Measurements from ENCODE around the gene MEIS1. TPM values are rescaled to one million over a fixed set of nuclear protein-coding genes. Genes with fewer than 3 reads are reported as not detected.

Gene MEIS1
- total and polyA plus RNA-seq, 3 donors from 2014 or later: 10.8 to 13.8 (median 13.5) TPM

DNA sequence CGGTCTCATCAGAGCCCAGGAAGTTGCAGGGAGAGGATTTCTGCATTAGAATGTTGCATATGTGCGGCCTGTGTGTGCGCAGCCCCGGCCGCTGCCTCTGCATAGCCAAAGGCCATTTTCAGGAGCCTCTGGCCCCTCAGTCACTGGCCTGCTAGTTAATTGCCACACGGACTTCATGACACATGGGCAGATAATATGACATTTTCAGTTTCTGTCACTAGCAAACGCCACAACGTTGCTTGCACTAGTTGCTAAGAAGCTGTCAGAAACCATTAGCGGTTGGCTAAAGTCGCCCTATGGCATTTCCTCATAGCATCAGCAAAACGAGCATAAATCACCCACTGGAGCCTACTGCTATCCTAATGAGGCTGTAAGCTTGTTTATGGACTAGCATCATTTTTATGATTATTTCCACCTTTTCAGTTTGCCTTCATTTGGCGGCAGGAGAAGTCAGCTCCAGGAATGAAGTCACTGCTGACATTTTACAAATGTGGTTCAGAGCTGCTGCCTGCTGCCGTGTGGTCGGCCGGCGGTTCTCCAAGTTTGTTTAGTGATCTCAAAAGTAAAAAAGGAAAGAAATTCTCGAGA lies 73.7 kb downstream of the MEIS1 start:
- intact Hi-C loops (cut with DNase I; ENCODE audit: low total_unique reads): no loop called here
- Histone ChIP-seq H3K4me1 (no peaks in the 10 kb centered on the region), H3K36me3 (ENCODE audit: low read depth, missing control alignments) (no peaks in the 10 kb centered on the region), H3K27me3 (no peaks in the 10 kb centered on the region), H3K27ac (no peak overlapping the region), H3K9me3 (no peaks in the 10 kb centered on the region), H3K4me3 (no peak overlapping the region)
- WGBS, 2 donors: 51 to 58% methylated on average over 17 of the region's 17 CpGs
- DNase-seq: no peak
- TF ChIP-seq POLR2A (IDR thresholded peaks at IDR 0.05): no peak
- TF ChIP-seq, protein P1, sequence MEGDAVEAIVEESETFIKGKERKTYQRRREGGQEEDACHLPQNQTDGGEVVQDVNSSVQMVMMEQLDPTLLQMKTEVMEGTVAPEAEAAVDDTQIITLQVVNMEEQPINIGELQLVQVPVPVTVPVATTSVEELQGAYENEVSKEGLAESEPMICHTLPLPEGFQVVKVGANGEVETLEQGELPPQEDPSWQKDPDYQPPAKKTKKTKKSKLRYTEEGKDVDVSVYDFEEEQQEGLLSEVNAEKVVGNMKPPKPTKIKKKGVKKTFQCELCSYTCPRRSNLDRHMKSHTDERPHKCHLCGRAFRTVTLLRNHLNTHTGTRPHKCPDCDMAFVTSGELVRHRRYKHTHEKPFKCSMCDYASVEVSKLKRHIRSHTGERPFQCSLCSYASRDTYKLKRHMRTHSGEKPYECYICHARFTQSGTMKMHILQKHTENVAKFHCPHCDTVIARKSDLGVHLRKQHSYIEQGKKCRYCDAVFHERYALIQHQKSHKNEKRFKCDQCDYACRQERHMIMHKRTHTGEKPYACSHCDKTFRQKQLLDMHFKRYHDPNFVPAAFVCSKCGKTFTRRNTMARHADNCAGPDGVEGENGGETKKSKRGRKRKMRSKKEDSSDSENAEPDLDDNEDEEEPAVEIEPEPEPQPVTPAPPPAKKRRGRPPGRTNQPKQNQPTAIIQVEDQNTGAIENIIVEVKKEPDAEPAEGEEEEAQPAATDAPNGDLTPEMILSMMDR (IDR thresholded peaks at IDR 0.05): no peak

DNA sequence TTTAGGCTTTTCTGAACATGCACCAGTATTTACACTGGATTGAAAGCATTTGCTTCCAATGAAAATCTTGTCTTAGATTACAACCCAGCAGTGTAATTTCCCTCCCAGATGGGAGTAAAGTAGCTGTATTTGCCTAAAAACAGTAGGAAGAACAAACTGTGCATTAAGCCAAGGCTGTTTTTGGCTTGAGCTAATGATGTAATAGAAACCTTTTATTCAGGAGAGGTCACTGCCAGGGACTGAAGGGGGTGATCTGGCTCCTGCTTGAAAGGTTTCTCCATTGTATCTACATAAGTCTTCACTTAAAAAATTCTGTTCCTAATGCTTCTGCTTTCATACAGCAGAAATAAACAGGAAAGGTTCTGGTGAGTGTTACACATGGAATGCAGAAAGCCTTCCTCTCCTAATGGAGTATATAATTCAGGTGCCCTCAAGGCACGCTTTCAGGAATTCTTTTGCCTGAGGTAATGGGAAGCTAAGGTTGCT lies 74.4 kb downstream of the MEIS1 start:
- Histone ChIP-seq H3K9me3 (no peaks in the 10 kb centered on the region), H3K27me3 (no peaks in the 10 kb centered on the region), H3K36me3 (ENCODE audit: low read depth, missing control alignments) (no peaks in the 10 kb centered on the region), H3K4me3 (no peak overlapping the region), H3K4me1 (no peaks in the 10 kb centered on the region), H3K27ac (no peak overlapping the region)
- no peak for DNase-seq
- WGBS, 2 donors: 71 to 80% methylated on average over 1 of the region's 1 CpG
- intact Hi-C loops (cut with DNase I; ENCODE audit: low total_unique reads): no loop called here
- TF ChIP-seq, protein P1 (IDR thresholded peaks at IDR 0.05): no peak
- TF ChIP-seq POLR2A (IDR thresholded peaks at IDR 0.05): no peak

DNA sequence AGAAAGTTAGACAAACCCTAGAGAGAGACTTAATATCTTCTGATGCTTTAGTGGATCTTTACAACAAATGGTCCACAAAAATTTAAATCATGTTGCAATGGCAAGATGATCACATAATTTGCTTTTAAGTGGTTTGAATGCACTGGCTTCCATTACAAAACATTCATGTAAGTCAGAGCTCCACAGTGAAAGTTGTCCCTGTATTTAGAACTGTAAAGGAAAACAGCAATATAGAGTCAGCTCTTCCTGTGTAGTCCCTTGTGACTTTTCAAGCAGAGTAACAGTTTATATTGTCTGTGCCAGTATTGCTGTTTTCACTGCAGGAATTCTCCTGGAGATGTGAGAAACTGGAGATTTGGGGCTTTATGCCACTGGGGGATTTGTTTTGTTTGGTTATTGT lies 77.7 kb downstream of the MEIS1 start:
- TF ChIP-seq, protein P1 (IDR thresholded peaks at IDR 0.05): no peak
- no peak for TF ChIP-seq POLR2A (IDR thresholded peaks at IDR 0.05)
- H3K9me3 ChIP-seq: no peaks in the 10 kb centered on the region
- no peaks in the 10 kb centered on the region for H3K4me1 ChIP-seq
- no peak overlapping the region for H3K4me3 ChIP-seq
- no peak for DNase-seq
- H3K27ac ChIP-seq: no peak overlapping the region
- H3K27me3 ChIP-seq: no peaks in the 10 kb centered on the region
- no peaks in the 10 kb centered on the region for H3K36me3 ChIP-seq (ENCODE audit: low read depth, missing control alignments)
- intact Hi-C loops (cut with DNase I; ENCODE audit: low total_unique reads): no loop called here

DNA sequence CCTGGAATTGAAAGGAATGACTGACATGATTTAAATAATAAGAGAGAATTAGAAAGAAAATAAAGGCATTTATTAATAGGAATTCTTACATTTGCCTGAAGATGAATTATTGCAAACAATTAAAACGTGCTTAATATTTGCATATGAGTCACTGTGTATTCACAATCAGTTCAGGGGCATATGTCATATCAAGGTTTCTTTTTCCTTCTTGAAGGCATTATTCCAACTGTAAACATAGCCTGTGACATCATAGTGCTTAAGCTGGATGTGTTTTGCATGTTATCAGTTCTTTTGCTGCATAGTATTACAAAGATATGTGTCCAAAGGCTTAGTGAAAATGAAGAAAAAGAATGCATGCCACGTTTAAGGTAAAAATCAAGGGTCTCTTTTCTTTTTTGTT lies 80.8 kb downstream of the MEIS1 start:
- WGBS, 2 donors: 63 to 70% methylated on average over 2 of the region's 2 CpGs
- Histone ChIP-seq H3K36me3 (ENCODE audit: low read depth, missing control alignments) (no peaks in the 10 kb centered on the region), H3K4me3 (no peak overlapping the region), H3K27ac (no peak overlapping the region), H3K9me3 (no peaks in the 10 kb centered on the region), H3K4me1 (no peaks in the 10 kb centered on the region), H3K27me3 (no peaks in the 10 kb centered on the region)
- intact Hi-C loops (cut with DNase I; ENCODE audit: low total_unique reads): no loop called here
- no peak for TF ChIP-seq POLR2A (IDR thresholded peaks at IDR 0.05)
- TF ChIP-seq, protein P1 (IDR thresholded peaks at IDR 0.05): no peak
- DNase-seq: no peak

DNA sequence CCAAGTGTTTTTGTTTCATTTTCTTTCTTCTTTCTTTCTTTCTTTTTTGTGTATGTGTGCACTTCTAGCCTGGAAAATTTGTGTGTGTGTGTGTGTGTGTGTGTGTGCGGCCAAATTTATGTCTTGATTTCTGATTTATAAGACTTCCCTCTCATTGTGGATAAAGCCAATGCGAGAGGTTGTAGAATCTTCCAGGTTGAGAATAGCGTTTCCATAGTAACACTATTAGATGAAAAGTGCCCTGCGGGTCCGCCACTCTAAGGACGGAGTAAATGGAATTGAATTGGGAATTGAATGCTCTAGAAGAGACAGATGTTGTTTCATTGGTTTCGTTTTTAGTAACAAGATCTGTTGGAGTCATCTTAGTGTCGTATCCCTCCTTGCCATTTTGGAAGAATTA lies 81.6 kb downstream of the MEIS1 start:
- WGBS, 2 donors: 97 to 98% methylated on average over 8 of the region's 8 CpGs
- Histone ChIP-seq H3K4me1 (no peaks in the 10 kb centered on the region), H3K36me3 (ENCODE audit: low read depth, missing control alignments) (no peaks in the 10 kb centered on the region), H3K4me3 (no peak overlapping the region), H3K9me3 (no peaks in the 10 kb centered on the region), H3K27me3 (no peaks in the 10 kb centered on the region), H3K27ac (no peak overlapping the region)
- intact Hi-C loops (cut with DNase I; ENCODE audit: low total_unique reads): no loop called here
- no peak for DNase-seq
- TF ChIP-seq, protein P1 (IDR thresholded peaks at IDR 0.05): no peak
- TF ChIP-seq POLR2A (IDR thresholded peaks at IDR 0.05): no peak

Data from testis (tissue), 3 donors.